ENCODE measurements around the gene RABAC1. TPM values are rescaled to one million over a fixed set of nuclear protein-coding genes. Genes with fewer than 3 reads are reported as not detected.
A peak's percentile ranks its signal among the peaks of the same experiment; 100 is the strongest.

Gene RABAC1
- total and polyA plus RNA-seq, 2 donors from 2014 or later, result 146 to 333 TPM

GRCh38 chr19:41918653-41919244, 40.4 kb downstream of the RABAC1 start:
- no peak overlapping the region for H3K9ac ChIP-seq (ENCODE audit: low read length in 3 of 3)
- no peak overlapping the region for H3K27ac ChIP-seq (ENCODE audit: low read depth in 2 of 2, low read length in 2 of 2)
- H3K9me3 ChIP-seq (ENCODE audit: control insufficient read depth in 2 of 3, insufficient read depth in 1 of 3, low read length in 3 of 3), result peaks cover 0 to 4% (median 0%) of the 10 kb centered on the region in 3 donors
- FAIRE-seq (no peak), DNase-seq (no peak)
- TF ChIP-seq CTCF (IDR thresholded peaks at IDR 0.05; ENCODE audit: borderline replicate concordance, extremely low read depth, insufficient read depth), result no peak
- no peaks in the 10 kb centered on the region for H3K36me3 ChIP-seq (ENCODE audit: control insufficient read depth in 2 of 3, insufficient read depth in 3 of 3, low read length in 3 of 3)
- intact Hi-C loops (cut with DNase I), result no loop called here
- no peaks in the 10 kb centered on the region for H3K4me1 ChIP-seq (ENCODE audit: control insufficient read depth in 2 of 3, insufficient read depth in 2 of 3, low read depth in 1 of 3, low read length in 3 of 3)
- peaks cover 64% of the 10 kb centered on the region for H3K27me3 ChIP-seq (ENCODE audit: control insufficient read depth, insufficient read depth, low read length)
- no peak overlapping the region for H3K4me3 ChIP-seq (ENCODE audit: low read length in 3 of 3)

GRCh38 chr19:41918095-41918494, 41.0 kb downstream of the RABAC1 start:
- no peak for TF ChIP-seq CTCF (IDR thresholded peaks at IDR 0.05; ENCODE audit: borderline replicate concordance, extremely low read depth, insufficient read depth)
- DNase-seq (no peak), FAIRE-seq (no peak)
- Histone ChIP-seq H3K9me3 (ENCODE audit: control insufficient read depth in 2 of 3, insufficient read depth in 1 of 3, low read length in 3 of 3) (peaks cover 0 to 4% (median 0%) of the 10 kb centered on the region in 3 donors), H3K27ac (ENCODE audit: low read depth in 2 of 2, low read length in 2 of 2) (no peak overlapping the region), H3K4me3 (ENCODE audit: low read length in 3 of 3) (no peak overlapping the region), H3K36me3 (ENCODE audit: control insufficient read depth in 2 of 3, insufficient read depth in 3 of 3, low read length in 3 of 3) (no peaks in the 10 kb centered on the region), H3K9ac (ENCODE audit: low read length in 3 of 3) (no peak overlapping the region), H3K27me3 (ENCODE audit: control insufficient read depth, insufficient read depth, low read length) (peaks cover 64% of the 10 kb centered on the region), H3K4me1 (ENCODE audit: control insufficient read depth in 2 of 3, insufficient read depth in 2 of 3, low read depth in 1 of 3, low read length in 3 of 3) (no peaks in the 10 kb centered on the region)
- intact Hi-C loops (cut with DNase I), result no loop called here

- Histone ChIP-seq H3K27me3 (ENCODE audit: control insufficient read depth, insufficient read depth, low read length) (peaks cover 60% of the 10 kb centered on the region), H3K36me3 (ENCODE audit: control insufficient read depth in 2 of 3, insufficient read depth in 3 of 3, low read length in 3 of 3) (no peaks in the 10 kb centered on the region), H3K4me1 (ENCODE audit: control insufficient read depth in 2 of 3, insufficient read depth in 2 of 3, low read depth in 1 of 3, low read length in 3 of 3) (no peaks in the 10 kb centered on the region), H3K9me3 (ENCODE audit: control insufficient read depth in 2 of 3, insufficient read depth in 1 of 3, low read length in 3 of 3) (peaks cover 0 to 4% (median 0%) of the 10 kb centered on the region in 3 donors), H3K27ac (ENCODE audit: low read depth in 2 of 2, low read length in 2 of 2) (no peak overlapping the region), H3K9ac (ENCODE audit: low read length in 3 of 3) (no peak overlapping the region), H3K4me3 (ENCODE audit: low read length in 3 of 3) (no peak overlapping the region)
- TF ChIP-seq CTCF (IDR thresholded peaks at IDR 0.05; ENCODE audit: borderline replicate concordance, extremely low read depth, insufficient read depth), result no peak
- DNase-seq, result peak in 1 of 5 donors; percentile 45
- FAIRE-seq, result no peak
- intact Hi-C loops (cut with DNase I), result no loop called here
Measured at GRCh38 chr19:41917676-41918075, 41.4 kb downstream of the RABAC1 start.

Data from kidney (tissue), 14 donors.